GM23338 (cell line): Measurements from ENCODE around the gene RNF175. TPM values are rescaled to one million over a fixed set of nuclear protein-coding genes. Genes with fewer than 3 reads are reported as not detected.
A peak's percentile ranks its signal among the peaks of the same experiment; 100 is the strongest.

ENCODE experiments used
- ATAC-seq: fragments of 200-7000 bp; cut with Tn5 transposase; 3 replicates; pipeline ENCODE4 v1.9.1; 2020
- DNase-seq: peaks from one replicate; pipeline ENCODE4 v3.0.0-alpha.2; 2015; ENCODE audit warnings: low spot score
- H2AFZ ChIP-seq: fragments of 200-600 bp; sonication (generic); 2 replicates; pipeline ENCODE4 v1.8.0; 2016; ENCODE audit warnings: antibody characterized with exemption, mild to moderate bottlenecking, moderate library complexity
- H3F3A ChIP-seq: fragments of 200-600 bp; sonication (generic); replicated peaks from 2 replicates; pipeline ENCODE4 v1.8.0; 2017; ENCODE audit warnings: antibody characterized with exemption, mixed run types, low read depth
- H3K27ac ChIP-seq: fragments of 200-600 bp; sonication (generic); 2 replicates; pipeline ENCODE4 v1.6.1; 2016; ENCODE audit warnings: low read depth
- H3K27me3 ChIP-seq: fragments of 200-600 bp; sonication (generic); 2 replicates; pipeline ENCODE4 v1.8.0; 2016; ENCODE audit warnings: mild to moderate bottlenecking, mixed run types, moderate library complexity; ENCODE audit not compliant: insufficient read depth
- H3K36me3 ChIP-seq: fragments of 200-600 bp; sonication (generic); 2 replicates; pipeline ENCODE4 v1.8.0; 2016; ENCODE audit warnings: mild to moderate bottlenecking; ENCODE audit not compliant: insufficient read depth
- H3K4me1 ChIP-seq: fragments of 200-600 bp; sonication (generic); 2 replicates; pipeline ENCODE4 v1.8.0; 2016; ENCODE audit warnings: mild to moderate bottlenecking, moderate library complexity; ENCODE audit not compliant: insufficient read depth
- H3K4me2 ChIP-seq: fragments of 200-600 bp; sonication (generic); 2 replicates; pipeline ENCODE4 v1.7.1; 2017; ENCODE audit warnings: mixed run types
- H3K4me3 ChIP-seq: fragments of 200-600 bp; sonication (generic); 2 replicates; pipeline ENCODE4 v1.6.1; 2016; ENCODE audit warnings: mixed run types
- H3K79me2 ChIP-seq: fragments of 200-600 bp; sonication (generic); replicated peaks from 2 replicates; pipeline ENCODE4 v1.8.0; 2017; ENCODE audit warnings: mild to moderate bottlenecking; ENCODE audit not compliant: insufficient read depth
- H3K9me2 ChIP-seq: fragments of 200-600 bp; sonication (generic); 2 replicates; pipeline ENCODE4 v1.8.0; 2017; ENCODE audit not compliant: insufficient read depth
- H4K20me1 ChIP-seq: fragments of 200-600 bp; sonication (generic); replicated peaks from 2 replicates; pipeline ENCODE4 v1.8.0; 2017; ENCODE audit warnings: mild to moderate bottlenecking; ENCODE audit not compliant: insufficient read depth
- H3K27ac Mint-ChIP-seq: 2 replicates; pipeline ENCODE4 v1.8.0; 2020; ENCODE audit warnings: inconsistent platforms, mild to moderate bottlenecking, moderate library complexity, mixed read lengths
- H3K27me3 Mint-ChIP-seq: 3 replicates; pipeline ENCODE4 v1.8.0; 2022; ENCODE audit warnings: low read depth, mild to moderate bottlenecking, moderate library complexity, mixed read lengths, inconsistent platforms; ENCODE audit not compliant: insufficient read depth, poor library complexity
- H3K36me3 Mint-ChIP-seq: 3 replicates; pipeline ENCODE4 v1.8.0; 2021; ENCODE audit warnings: low read depth, mild to moderate bottlenecking, inconsistent platforms, moderate library complexity, mixed read lengths
- H3K4me1 Mint-ChIP-seq: 3 replicates; pipeline ENCODE4 v1.8.0; 2020; ENCODE audit warnings: mild to moderate bottlenecking, inconsistent platforms, mixed read lengths
- H3K4me3 Mint-ChIP-seq: 3 replicates; pipeline ENCODE4 v1.8.0; 2021; ENCODE audit warnings: moderate library complexity, mild to moderate bottlenecking, inconsistent platforms, mixed read lengths
- H3K9me3 Mint-ChIP-seq: 3 replicates; pipeline ENCODE4 v1.8.0; 2020; ENCODE audit warnings: moderate library complexity, mild to moderate bottlenecking, inconsistent platforms, mixed read lengths
- CREB1 ChIP-seq: fragments of 250-450 bp; sonication (Bioruptor Pico); IDR thresholded peaks from 2 replicates; pipeline ENCODE4 v1.5.0; 2020; ENCODE audit warnings: low read depth, mild to moderate bottlenecking, moderate library complexity
- EZH2 ChIP-seq: fragments of 200-600 bp; sonication (generic); IDR thresholded peaks from one replicate; pipeline ENCODE4 v1.8.0; 2017; ENCODE audit warnings: antibody characterized with exemption, mild to moderate bottlenecking, low read depth; ENCODE audit not compliant: unreplicated experiment
- EZH2phosphoT487 ChIP-seq: fragments of 200-600 bp; sonication (generic); IDR thresholded peaks from one replicate; pipeline ENCODE4 v1.8.1; 2018; ENCODE audit warnings: antibody characterized with exemption; ENCODE audit not compliant: unreplicated experiment
- JUNB ChIP-seq: IDR thresholded peaks from one replicate; pipeline ENCODE4 v1.6.1; 2016; ENCODE audit warnings: antibody characterized with exemption; ENCODE audit not compliant: unreplicated experiment
- NANOG ChIP-seq: IDR thresholded peaks from 2 replicates; pipeline ENCODE4 v1.6.1; 2016; ENCODE audit warnings: antibody characterized with exemption, borderline replicate concordance
- POLR2AphosphoS5 ChIP-seq: IDR thresholded peaks from 2 replicates; pipeline ENCODE4 v1.6.1; 2016; ENCODE audit warnings: antibody characterized with exemption, low read depth
- ZNF331 ChIP-seq: fragments of 250-450 bp; sonication (Bioruptor Pico); IDR thresholded peaks from 2 replicates; pipeline ENCODE4 v1.5.0; 2020; ENCODE audit warnings: low read depth, mild to moderate bottlenecking, moderate library complexity
- polyA plus RNA-seq: library from polyadenylated mRNA; unstranded; fragments of >200 nt; fragmentation: Nextera tagmentation; extraction: Ambion mirVana; gene quantifications from 2 replicates; pipeline ENCODE4 v1.2.1, GENCODE V29; 2016
- total RNA-seq: library from RNA; depleted of rRNA; stranded (reverse); fragments of >200 nt; shearing (Covaris generic); gene quantifications from 2 replicates; pipeline ENCODE4 v1.2.3, GENCODE V29; 2014
- TF ChIP-seq, protein P1 (sequence below): fragments of 250-450 bp; sonication (Bioruptor Pico); IDR thresholded peaks from 2 replicates; pipeline ENCODE4 v1.5.0; 2020; ENCODE audit warnings: mild to moderate bottlenecking, moderate library complexity
- TF ChIP-seq, protein P2 (sequence below): IDR thresholded peaks from one replicate; pipeline ENCODE4 v1.6.1; 2018; ENCODE audit warnings: antibody characterized with exemption; ENCODE audit not compliant: unreplicated experiment
- TF ChIP-seq, protein P3 (sequence below): IDR thresholded peaks from 2 replicates; pipeline ENCODE4 v1.6.1; 2016; ENCODE audit warnings: antibody characterized with exemption
- TF ChIP-seq, protein P4 (sequence below), 2 experiments: fragments of 200-600 bp in 1 of 2; sonication (generic) in 1 of 2; conservative IDR thresholded peaks; 2 replicates each; pipeline versions ENCODE4 v1.5.1 to v1.6.1; 2016 to 2017; ENCODE audit warnings: antibody characterized with exemption in 2 of 2, low read depth in 2 of 2, mild to moderate bottlenecking in 2 of 2, moderate library complexity in 1 of 2

The RNF175 gene
- total and polyA plus RNA-seq, 2 experiments from 2014 or later = 4.7 to 4.8 TPM

DNA sequence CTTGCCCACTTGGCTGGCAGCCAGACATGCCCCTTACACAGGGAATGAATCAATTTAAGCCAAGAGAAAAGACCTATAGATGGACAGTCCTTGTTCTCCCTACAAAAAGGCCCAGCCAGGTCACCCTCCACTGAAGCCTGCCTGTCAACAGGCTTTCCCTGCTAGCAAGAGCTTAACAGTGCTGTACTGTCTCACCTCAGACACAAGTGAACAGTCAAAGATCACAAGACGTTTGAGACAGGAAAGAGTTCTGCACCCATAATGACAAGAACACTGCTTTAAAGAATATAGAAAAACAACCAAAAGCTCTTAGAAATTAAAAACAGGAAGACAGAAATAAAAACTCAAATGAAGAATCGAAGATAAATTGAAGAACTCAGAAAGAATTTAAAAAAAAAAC, 4.6 kb downstream of the RNF175 start (continued):
- TF ChIP-seq, protein P1, sequence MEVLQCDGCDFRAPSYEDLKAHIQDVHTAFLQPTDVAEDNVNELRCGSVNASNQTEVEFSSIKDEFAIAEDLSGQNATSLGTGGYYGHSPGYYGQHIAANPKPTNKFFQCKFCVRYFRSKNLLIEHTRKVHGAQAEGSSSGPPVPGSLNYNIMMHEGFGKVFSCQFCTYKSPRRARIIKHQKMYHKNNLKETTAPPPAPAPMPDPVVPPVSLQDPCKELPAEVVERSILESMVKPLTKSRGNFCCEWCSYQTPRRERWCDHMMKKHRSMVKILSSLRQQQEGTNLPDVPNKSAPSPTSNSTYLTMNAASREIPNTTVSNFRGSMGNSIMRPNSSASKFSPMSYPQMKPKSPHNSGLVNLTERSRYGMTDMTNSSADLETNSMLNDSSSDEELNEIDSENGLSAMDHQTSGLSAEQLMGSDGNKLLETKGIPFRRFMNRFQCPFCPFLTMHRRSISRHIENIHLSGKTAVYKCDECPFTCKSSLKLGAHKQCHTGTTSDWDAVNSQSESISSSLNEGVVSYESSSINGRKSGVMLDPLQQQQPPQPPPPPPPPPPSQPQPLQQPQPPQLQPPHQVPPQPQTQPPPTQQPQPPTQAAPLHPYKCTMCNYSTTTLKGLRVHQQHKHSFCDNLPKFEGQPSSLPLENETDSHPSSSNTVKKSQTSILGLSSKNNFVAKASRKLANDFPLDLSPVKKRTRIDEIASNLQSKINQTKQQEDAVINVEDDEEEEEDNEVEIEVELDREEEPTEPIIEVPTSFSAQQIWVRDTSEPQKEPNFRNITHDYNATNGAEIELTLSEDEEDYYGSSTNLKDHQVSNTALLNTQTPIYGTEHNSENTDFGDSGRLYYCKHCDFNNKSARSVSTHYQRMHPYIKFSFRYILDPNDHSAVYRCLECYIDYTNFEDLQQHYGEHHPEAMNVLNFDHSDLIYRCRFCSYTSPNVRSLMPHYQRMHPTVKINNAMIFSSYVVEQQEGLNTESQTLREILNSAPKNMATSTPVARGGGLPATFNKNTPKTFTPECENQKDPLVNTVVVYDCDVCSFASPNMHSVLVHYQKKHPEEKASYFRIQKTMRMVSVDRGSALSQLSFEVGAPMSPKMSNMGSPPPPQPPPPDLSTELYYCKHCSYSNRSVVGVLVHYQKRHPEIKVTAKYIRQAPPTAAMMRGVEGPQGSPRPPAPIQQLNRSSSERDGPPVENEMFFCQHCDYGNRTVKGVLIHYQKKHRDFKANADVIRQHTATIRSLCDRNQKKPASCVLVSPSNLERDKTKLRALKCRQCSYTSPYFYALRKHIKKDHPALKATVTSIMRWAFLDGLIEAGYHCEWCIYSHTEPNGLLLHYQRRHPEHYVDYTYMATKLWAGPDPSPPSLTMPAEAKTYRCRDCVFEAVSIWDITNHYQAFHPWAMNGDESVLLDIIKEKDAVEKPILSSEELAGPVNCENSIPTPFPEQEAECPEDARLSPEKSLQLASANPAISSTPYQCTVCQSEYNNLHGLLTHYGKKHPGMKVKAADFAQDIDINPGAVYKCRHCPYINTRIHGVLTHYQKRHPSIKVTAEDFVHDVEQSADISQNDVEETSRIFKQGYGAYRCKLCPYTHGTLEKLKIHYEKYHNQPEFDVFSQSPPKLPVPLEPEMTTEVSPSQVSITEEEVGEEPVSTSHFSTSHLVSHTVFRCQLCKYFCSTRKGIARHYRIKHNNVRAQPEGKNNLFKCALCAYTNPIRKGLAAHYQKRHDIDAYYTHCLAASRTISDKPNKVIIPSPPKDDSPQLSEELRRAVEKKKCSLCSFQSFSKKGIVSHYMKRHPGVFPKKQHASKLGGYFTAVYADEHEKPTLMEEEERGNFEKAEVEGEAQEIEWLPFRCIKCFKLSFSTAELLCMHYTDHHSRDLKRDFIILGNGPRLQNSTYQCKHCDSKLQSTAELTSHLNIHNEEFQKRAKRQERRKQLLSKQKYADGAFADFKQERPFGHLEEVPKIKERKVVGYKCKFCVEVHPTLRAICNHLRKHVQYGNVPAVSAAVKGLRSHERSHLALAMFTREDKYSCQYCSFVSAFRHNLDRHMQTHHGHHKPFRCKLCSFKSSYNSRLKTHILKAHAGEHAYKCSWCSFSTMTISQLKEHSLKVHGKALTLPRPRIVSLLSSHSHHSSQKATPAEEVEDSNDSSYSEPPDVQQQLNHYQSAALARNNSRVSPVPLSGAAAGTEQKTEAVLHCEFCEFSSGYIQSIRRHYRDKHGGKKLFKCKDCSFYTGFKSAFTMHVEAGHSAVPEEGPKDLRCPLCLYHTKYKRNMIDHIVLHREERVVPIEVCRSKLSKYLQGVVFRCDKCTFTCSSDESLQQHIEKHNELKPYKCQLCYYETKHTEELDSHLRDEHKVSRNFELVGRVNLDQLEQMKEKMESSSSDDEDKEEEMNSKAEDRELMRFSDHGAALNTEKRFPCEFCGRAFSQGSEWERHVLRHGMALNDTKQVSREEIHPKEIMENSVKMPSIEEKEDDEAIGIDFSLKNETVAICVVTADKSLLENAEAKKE (CRISPR knock-in tag) = no peak
- TF ChIP-seq EZH2phosphoT487 = no peak
- no peak for TF ChIP-seq NANOG

DNA sequence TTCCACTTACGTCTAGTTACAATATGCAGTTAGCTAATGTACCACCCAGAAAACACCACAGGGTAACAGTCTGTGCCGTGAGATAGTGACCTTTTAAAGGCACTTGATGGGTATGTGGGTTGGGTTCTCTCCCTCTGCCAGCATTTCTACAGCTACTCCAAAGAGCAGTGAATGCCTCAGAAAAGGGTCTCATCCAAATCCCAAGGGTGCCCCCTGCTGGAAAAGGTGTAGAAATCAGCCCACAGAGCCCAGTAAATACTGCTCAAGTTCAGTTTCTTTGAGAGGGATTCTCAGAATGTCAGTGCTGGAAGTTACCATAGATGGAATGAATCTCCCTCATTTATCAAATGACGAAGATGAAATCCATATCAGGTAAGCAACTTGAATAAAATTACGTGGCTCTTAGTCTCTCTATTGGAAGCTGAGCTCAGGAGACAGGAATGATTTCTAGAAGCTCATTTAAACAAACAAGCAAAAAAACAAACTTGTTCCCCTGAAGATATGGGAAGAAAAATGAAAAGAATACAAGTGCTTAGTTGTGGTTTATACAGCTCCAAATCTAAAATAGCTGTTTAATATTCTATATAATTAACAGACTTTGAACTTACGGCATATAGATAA, 9.5 kb downstream of the RNF175 start:
- Histone ChIP-seq H3K4me2 (no peak overlapping the region), H3K36me3 (no peaks in the 10 kb centered on the region), H3K27ac (no peak overlapping the region), H4K20me1 (no peaks in the 10 kb centered on the region), H3K9me2 (peaks cover 2% of the 10 kb centered on the region; the same call in 1 of the 2 replicates), H3K4me1 (no peaks in the 10 kb centered on the region), H2AFZ (no peak overlapping the region), H3K27me3 (no peaks in the 10 kb centered on the region), H3K4me3 (no peak overlapping the region), H3F3A (no peaks in the 10 kb centered on the region), H3K79me2 (no peaks in the 10 kb centered on the region)
- Mint-ChIP-seq H3K9me3 (no peaks in the 10 kb centered on the region), H3K27ac (no peak overlapping the region), H3K4me1 (0 out of 3 replicates have a peak, but pooled peaks cover 2% of the 10 kb centered on the region), H3K4me3 (no peak overlapping the region), H3K36me3 (peaks cover 15% of the 10 kb centered on the region), H3K27me3 (no peaks in the 10 kb centered on the region)
- DNase-seq = peak; percentile 95
- peak; percentile 96 for ATAC-seq
- no peak for TF ChIP-seq CREB1 (CRISPR knock-in tag)
- TF ChIP-seq, protein P2, sequence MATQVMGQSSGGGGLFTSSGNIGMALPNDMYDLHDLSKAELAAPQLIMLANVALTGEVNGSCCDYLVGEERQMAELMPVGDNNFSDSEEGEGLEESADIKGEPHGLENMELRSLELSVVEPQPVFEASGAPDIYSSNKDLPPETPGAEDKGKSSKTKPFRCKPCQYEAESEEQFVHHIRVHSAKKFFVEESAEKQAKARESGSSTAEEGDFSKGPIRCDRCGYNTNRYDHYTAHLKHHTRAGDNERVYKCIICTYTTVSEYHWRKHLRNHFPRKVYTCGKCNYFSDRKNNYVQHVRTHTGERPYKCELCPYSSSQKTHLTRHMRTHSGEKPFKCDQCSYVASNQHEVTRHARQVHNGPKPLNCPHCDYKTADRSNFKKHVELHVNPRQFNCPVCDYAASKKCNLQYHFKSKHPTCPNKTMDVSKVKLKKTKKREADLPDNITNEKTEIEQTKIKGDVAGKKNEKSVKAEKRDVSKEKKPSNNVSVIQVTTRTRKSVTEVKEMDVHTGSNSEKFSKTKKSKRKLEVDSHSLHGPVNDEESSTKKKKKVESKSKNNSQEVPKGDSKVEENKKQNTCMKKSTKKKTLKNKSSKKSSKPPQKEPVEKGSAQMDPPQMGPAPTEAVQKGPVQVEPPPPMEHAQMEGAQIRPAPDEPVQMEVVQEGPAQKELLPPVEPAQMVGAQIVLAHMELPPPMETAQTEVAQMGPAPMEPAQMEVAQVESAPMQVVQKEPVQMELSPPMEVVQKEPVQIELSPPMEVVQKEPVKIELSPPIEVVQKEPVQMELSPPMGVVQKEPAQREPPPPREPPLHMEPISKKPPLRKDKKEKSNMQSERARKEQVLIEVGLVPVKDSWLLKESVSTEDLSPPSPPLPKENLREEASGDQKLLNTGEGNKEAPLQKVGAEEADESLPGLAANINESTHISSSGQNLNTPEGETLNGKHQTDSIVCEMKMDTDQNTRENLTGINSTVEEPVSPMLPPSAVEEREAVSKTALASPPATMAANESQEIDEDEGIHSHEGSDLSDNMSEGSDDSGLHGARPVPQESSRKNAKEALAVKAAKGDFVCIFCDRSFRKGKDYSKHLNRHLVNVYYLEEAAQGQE = no peak
- no peak for TF ChIP-seq POLR2AphosphoS5
- TF ChIP-seq EZH2 = no peak
- no peak for TF ChIP-seq ZNF331
- no peak for TF ChIP-seq JUNB
- TF ChIP-seq, protein P3, sequence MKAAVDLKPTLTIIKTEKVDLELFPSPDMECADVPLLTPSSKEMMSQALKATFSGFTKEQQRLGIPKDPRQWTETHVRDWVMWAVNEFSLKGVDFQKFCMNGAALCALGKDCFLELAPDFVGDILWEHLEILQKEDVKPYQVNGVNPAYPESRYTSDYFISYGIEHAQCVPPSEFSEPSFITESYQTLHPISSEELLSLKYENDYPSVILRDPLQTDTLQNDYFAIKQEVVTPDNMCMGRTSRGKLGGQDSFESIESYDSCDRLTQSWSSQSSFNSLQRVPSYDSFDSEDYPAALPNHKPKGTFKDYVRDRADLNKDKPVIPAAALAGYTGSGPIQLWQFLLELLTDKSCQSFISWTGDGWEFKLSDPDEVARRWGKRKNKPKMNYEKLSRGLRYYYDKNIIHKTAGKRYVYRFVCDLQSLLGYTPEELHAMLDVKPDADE = no peak
- TF ChIP-seq, protein P4, sequence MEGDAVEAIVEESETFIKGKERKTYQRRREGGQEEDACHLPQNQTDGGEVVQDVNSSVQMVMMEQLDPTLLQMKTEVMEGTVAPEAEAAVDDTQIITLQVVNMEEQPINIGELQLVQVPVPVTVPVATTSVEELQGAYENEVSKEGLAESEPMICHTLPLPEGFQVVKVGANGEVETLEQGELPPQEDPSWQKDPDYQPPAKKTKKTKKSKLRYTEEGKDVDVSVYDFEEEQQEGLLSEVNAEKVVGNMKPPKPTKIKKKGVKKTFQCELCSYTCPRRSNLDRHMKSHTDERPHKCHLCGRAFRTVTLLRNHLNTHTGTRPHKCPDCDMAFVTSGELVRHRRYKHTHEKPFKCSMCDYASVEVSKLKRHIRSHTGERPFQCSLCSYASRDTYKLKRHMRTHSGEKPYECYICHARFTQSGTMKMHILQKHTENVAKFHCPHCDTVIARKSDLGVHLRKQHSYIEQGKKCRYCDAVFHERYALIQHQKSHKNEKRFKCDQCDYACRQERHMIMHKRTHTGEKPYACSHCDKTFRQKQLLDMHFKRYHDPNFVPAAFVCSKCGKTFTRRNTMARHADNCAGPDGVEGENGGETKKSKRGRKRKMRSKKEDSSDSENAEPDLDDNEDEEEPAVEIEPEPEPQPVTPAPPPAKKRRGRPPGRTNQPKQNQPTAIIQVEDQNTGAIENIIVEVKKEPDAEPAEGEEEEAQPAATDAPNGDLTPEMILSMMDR (conservative IDR thresholded peaks at IDR 0.05; ENCODE audit: low read depth in 2 of 2) = peak; percentile 90
- TF ChIP-seq EZH2phosphoT487 = no peak
